Prostate gland (tissue), 2 donors: ENCODE data around the gene NR2C1. TPM values are rescaled to one million over a fixed set of nuclear protein-coding genes. Genes with fewer than 3 reads are reported as not detected.

ENCODE experiments used
- DNase-seq: peaks from one replicate; pipeline ENCODE4 v3.0.0-alpha.2; 2019; ENCODE audit warnings: low spot score
- H3K27ac ChIP-seq, 2 donors: fragments of 200-600 bp; sonication (generic); 2 replicates each; pipeline ENCODE4 v1.5.1; 2017 to 2019
- H3K27me3 ChIP-seq: fragments of 200-600 bp; sonication (generic); replicated peaks from 2 replicates; pipeline ENCODE4 v1.5.1; 2019; ENCODE audit not compliant: insufficient read depth
- H3K36me3 ChIP-seq, 2 donors: fragments of 200-600 bp; sonication (generic); 1 replicate in 1 of 2; 2 replicates in 1 of 2; pipeline versions ENCODE4 v1.5.1 to v1.8.1; 2017 to 2019
- H3K4me1 ChIP-seq: fragments of 200-600 bp; sonication (generic); replicated peaks from 2 replicates; pipeline ENCODE4 v1.5.1; 2019
- H3K4me3 ChIP-seq, 2 donors: fragments of 200-600 bp; sonication (generic); 2 replicates each; pipeline ENCODE4 v1.5.1; 2017 to 2019
- H3K9me3 ChIP-seq: fragments of 200-600 bp; sonication (generic); 2 replicates; pipeline ENCODE4 v1.5.1; 2017
- POLR2A ChIP-seq: fragments of 450-650 bp; IDR thresholded peaks from one replicate; pipeline ENCODE4 v1.6.1; 2016; ENCODE audit warnings: antibody characterized with exemption, mild to moderate bottlenecking
- POLR2AphosphoS5 ChIP-seq: sonication (generic); formaldehyde crosslinking; IDR thresholded peaks from one replicate; pipeline ENCODE4 v1.6.1; 2017; ENCODE audit warnings: antibody characterized with exemption
- WGBS: methylation state at CpG from one replicate; pipeline ENCODE4 v1.1.5; 2018; 5-methylcytosine and 5-hydroxymethylcytosine counted together
- intact Hi-C: fragments of 100-400 bp; cut with DNase I; formaldehyde crosslinking; loops from one replicate; pipeline ENCODE4 v1.14.2; 2022
- total RNA-seq, 2 donors: library from RNA; depleted of rRNA; stranded (reverse); fragments of >200 nt; gene quantifications; one replicate each; pipeline ENCODE4 v1.1.0, GENCODE V29; 2016
- TF ChIP-seq, protein P1 (sequence below), 4 experiments: fragments of 200-600 bp in 2 of 4; fragments of 450-650 bp in 2 of 4; sonication (generic) in 2 of 4; IDR thresholded peaks; 1 replicate in 3 of 4; 2 replicates in 1 of 4; pipeline ENCODE4 v1.5.1; 2016 to 2019; ENCODE audit warnings: antibody characterized with exemption in 4 of 4, mild to moderate bottlenecking in 2 of 4, moderate library complexity in 2 of 4

The NR2C1 gene
- total RNA-seq, 2 donors from 2014 or later, result 18.7 to 54.0 TPM

DNA sequence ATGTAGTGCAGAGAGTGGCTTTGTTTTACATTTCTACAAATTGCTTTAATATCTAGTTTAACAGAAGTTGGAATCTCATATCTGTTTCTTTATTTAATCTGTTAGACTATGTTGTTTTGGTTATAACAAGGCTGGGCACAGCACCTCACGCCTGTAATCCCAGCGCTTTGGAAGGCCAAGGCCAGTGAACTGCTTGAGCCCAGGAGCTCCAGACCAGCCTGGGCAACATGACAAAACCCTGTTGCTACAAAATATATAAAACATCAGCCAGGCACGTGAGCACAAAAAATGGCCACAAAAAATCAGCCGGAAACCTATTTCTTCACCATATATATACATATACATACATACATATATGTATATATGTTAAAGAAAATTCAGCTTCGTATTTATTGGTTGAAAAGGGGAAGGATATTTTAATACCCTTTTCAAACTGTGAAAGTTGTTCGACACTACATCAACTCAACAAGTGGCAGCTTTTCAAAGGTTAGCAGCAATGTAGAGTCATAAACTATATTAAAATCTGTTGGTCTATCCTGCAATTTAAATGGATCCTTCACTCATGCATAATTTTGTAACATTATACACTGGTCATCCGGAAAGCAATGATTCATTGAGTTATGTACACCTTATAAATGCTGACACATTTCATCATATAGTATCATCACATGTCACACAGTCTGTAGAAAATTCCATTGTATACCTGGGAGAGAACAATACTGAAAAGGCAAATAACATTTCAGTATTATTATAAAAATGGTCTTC, 7.1 kb downstream of the NR2C1 start:
- whole genome bisulfite sequencing, result 91% methylated on average over 7 of the region's 7 CpGs
- TF ChIP-seq, protein P1, sequence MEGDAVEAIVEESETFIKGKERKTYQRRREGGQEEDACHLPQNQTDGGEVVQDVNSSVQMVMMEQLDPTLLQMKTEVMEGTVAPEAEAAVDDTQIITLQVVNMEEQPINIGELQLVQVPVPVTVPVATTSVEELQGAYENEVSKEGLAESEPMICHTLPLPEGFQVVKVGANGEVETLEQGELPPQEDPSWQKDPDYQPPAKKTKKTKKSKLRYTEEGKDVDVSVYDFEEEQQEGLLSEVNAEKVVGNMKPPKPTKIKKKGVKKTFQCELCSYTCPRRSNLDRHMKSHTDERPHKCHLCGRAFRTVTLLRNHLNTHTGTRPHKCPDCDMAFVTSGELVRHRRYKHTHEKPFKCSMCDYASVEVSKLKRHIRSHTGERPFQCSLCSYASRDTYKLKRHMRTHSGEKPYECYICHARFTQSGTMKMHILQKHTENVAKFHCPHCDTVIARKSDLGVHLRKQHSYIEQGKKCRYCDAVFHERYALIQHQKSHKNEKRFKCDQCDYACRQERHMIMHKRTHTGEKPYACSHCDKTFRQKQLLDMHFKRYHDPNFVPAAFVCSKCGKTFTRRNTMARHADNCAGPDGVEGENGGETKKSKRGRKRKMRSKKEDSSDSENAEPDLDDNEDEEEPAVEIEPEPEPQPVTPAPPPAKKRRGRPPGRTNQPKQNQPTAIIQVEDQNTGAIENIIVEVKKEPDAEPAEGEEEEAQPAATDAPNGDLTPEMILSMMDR (IDR thresholded peaks at IDR 0.05), result no peak
- TF ChIP-seq POLR2AphosphoS5, result no peak
- TF ChIP-seq POLR2A, result no peak
- no peaks in the 10 kb centered on the region for H3K9me3 ChIP-seq
- no peak overlapping the region for H3K27ac ChIP-seq
- H3K4me1 ChIP-seq, result no peaks in the 10 kb centered on the region
- intact Hi-C loops, result no loop called here
- H3K36me3 ChIP-seq, result no peaks in the 10 kb centered on the region
- H3K4me3 ChIP-seq, result no peak overlapping the region
- no peaks in the 10 kb centered on the region for H3K27me3 ChIP-seq
- DNase-seq, result no peak

DNA sequence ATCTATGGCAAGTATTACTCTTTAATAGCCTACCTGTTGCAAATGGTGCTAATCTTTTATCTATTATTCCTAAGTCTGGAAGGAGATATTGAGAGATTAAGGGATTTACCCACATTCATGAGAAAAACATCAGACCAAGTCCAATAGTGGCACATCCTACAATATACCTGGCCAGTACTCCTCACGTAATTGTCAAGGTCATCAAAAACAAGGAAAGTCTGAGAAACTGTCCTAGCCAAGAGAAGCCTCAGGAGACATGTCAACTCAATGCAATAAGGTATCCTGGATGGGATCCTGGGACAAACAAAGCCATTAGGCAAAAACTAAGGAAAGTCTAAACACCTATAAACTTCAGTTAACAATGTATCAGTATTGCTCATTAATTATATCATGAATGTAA, 12.5 kb downstream of the NR2C1 start:
- TF ChIP-seq POLR2A, result no peak
- no peak for TF ChIP-seq POLR2AphosphoS5
- TF ChIP-seq, protein P1 (IDR thresholded peaks at IDR 0.05), result no peak
- 91% methylated on average over 1 of the region's 1 CpG for WGBS
- no peak for DNase-seq
- intact Hi-C loops, result no loop called here
- no peak overlapping the region for H3K27ac ChIP-seq
- H3K27me3 ChIP-seq, result no peaks in the 10 kb centered on the region
- H3K4me1 ChIP-seq, result no peaks in the 10 kb centered on the region
- H3K36me3 ChIP-seq, result no peaks in the 10 kb centered on the region
- no peaks in the 10 kb centered on the region for H3K9me3 ChIP-seq
- no peak overlapping the region for H3K4me3 ChIP-seq

DNA sequence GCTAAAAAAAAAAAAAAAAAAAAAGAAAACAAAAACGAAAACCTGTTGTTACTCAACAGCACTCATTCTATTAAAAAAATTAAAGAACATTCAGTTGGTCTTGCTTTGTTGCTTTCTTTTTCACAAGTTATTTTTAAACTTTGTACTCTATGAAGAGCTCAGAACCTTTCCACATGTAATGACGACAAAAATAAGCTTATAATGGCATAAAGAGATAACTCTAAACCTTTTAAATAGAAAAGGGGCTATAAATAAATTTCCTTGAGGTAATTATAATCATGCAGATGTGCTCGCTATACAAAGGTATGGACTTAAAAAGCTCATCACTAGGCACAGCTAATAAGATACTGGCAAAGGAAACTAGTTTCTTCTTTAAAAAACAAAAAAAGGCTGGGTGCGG, 13.4 kb downstream of the NR2C1 start:
- Histone ChIP-seq H3K9me3 (no peaks in the 10 kb centered on the region), H3K4me3 (no peak overlapping the region), H3K36me3 (no peaks in the 10 kb centered on the region), H3K4me1 (no peaks in the 10 kb centered on the region), H3K27me3 (no peaks in the 10 kb centered on the region), H3K27ac (no peak overlapping the region)
- DNase-seq, result no peak
- TF ChIP-seq POLR2AphosphoS5, result no peak
- TF ChIP-seq, protein P1 (IDR thresholded peaks at IDR 0.05), result no peak
- TF ChIP-seq POLR2A, result no peak
- WGBS, result 92% methylated on average over 4 of the region's 4 CpGs
- intact Hi-C loops, result no loop called here

DNA sequence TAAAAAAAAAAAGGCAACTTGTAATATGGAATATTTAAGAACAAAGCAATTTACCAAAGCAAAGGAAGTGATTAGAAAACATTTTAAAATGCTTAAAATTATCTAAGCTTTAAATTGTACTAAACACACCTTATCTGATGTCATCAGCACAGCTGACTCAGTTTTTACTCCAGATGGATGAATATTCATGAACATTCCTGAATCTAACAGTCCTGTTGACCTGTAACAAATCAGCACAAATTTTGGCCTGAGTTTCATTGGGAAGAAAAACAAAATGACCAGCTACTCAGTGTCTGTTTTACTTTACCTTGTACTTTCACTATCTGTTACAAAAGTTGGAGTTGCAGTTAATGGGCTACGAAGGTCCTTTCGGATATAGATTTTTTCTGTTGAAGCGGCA, 16.0 kb downstream of the NR2C1 start:
- Histone ChIP-seq H3K36me3 (no peaks in the 10 kb centered on the region), H3K27ac (no peak overlapping the region)

More for the DNA sequence above, 16.0 kb downstream of the NR2C1 start:
- H3K27me3 ChIP-seq, result no peaks in the 10 kb centered on the region
- H3K9me3 ChIP-seq, result no peaks in the 10 kb centered on the region
- H3K4me3 ChIP-seq, result no peak overlapping the region
- TF ChIP-seq POLR2AphosphoS5 (no peak), POLR2A (no peak)
- TF ChIP-seq, protein P1 (IDR thresholded peaks at IDR 0.05), result no peak
- WGBS, result 98% methylated on average over 3 of the region's 3 CpGs
- H3K4me1 ChIP-seq, result no peaks in the 10 kb centered on the region
- intact Hi-C loops, result no loop called here
- no peak for DNase-seq
